H9 (cell line): ENCODE results near the gene PLSCR5. TPM values are rescaled to one million over a fixed set of nuclear protein-coding genes. Genes with fewer than 3 reads are reported as not detected.

ENCODE experiments used
- DNase-seq: peaks from one replicate; pipeline ENCODE4 v3.0.0-alpha.2; 2017
- H2AFZ ChIP-seq: one replicate; pipeline ENCODE4 v1.6.1; 2013; ENCODE audit warnings: mild to moderate bottlenecking, low read length, control low read depth, moderate library complexity
- H2AK5ac ChIP-seq: 2 replicates; pipeline ENCODE4 v1.6.1; 2013; ENCODE audit warnings: low read length, control low read depth, mixed read lengths; ENCODE audit not compliant: insufficient read length
- H2BK120ac ChIP-seq: one replicate; pipeline ENCODE4 v1.6.1; 2013; ENCODE audit warnings: low read depth, mild to moderate bottlenecking, low read length, control low read depth, inconsistent platforms; ENCODE audit not compliant: poor library complexity, severe bottlenecking
- H2BK12ac ChIP-seq: 2 replicates; pipeline ENCODE4 v1.6.1; 2013; ENCODE audit warnings: low read length, control low read depth, mixed read lengths, low read depth; ENCODE audit not compliant: insufficient read length
- H2BK15ac ChIP-seq: 2 replicates; pipeline ENCODE4 v1.6.1; 2013; ENCODE audit warnings: low read depth, low read length, control low read depth
- H2BK20ac ChIP-seq: one replicate; pipeline ENCODE4 v1.6.1; 2013; ENCODE audit warnings: low read depth, mild to moderate bottlenecking, low read length, control low read depth, inconsistent platforms; ENCODE audit not compliant: poor library complexity, severe bottlenecking
- H2BK5ac ChIP-seq: 2 replicates; pipeline ENCODE4 v1.6.1; 2013; ENCODE audit warnings: low read length, control low read depth, mixed read lengths; ENCODE audit not compliant: insufficient read length
- H3K14ac ChIP-seq: 2 replicates; pipeline ENCODE4 v1.6.1; 2013; ENCODE audit warnings: low read length, control low read depth; ENCODE audit not compliant: insufficient read depth
- H3K18ac ChIP-seq: 2 replicates; pipeline ENCODE4 v1.6.1; 2013; ENCODE audit warnings: low read depth, mild to moderate bottlenecking, mixed read lengths, low read length, control low read depth; ENCODE audit not compliant: insufficient read length
- H3K23ac ChIP-seq: 2 replicates; pipeline ENCODE4 v1.6.1; 2013; ENCODE audit warnings: low read length, control low read depth, mixed read lengths, low read depth; ENCODE audit not compliant: insufficient read length
- H3K23me2 ChIP-seq: 2 replicates; pipeline ENCODE4 v1.6.1; 2013; ENCODE audit warnings: low read depth, mild to moderate bottlenecking, mixed read lengths, low read length, control low read depth; ENCODE audit not compliant: insufficient read length, poor library complexity, severe bottlenecking
- H3K27ac ChIP-seq: 2 replicates; pipeline ENCODE4 v1.5.1; 2013; ENCODE audit warnings: low read length, control low read depth, mixed read lengths, low read depth; ENCODE audit not compliant: insufficient read length
- H3K27me3 ChIP-seq: 2 replicates; pipeline ENCODE4 v1.6.1; 2013; ENCODE audit warnings: low read length, control low read depth, inconsistent platforms; ENCODE audit not compliant: insufficient read depth
- H3K4ac ChIP-seq: 2 replicates; pipeline ENCODE4 v1.6.1; 2013; ENCODE audit warnings: low read depth, mild to moderate bottlenecking, control low read depth, inconsistent platforms, low read length, moderate library complexity
- H3K4me1 ChIP-seq: 2 replicates; pipeline ENCODE4 v1.6.1; 2013; ENCODE audit warnings: low read length, control low read depth, inconsistent platforms; ENCODE audit not compliant: insufficient read depth
- H3K4me2 ChIP-seq: 2 replicates; pipeline ENCODE4 v1.6.1; 2013; ENCODE audit warnings: low read length, control low read depth, mixed read lengths; ENCODE audit not compliant: insufficient read length, insufficient read depth
- H3K56ac ChIP-seq: 2 replicates; pipeline ENCODE4 v1.6.1; 2013; ENCODE audit warnings: low read depth, mild to moderate bottlenecking, mixed read lengths, low read length, control low read depth; ENCODE audit not compliant: insufficient read length
- H3K79me1 ChIP-seq: 2 replicates; pipeline ENCODE4 v1.6.1; 2013; ENCODE audit warnings: low read depth, mild to moderate bottlenecking, moderate library complexity, low read length, control low read depth, inconsistent platforms; ENCODE audit not compliant: insufficient read depth, poor library complexity, severe bottlenecking
- H3K79me2 ChIP-seq: 2 replicates; pipeline ENCODE4 v1.6.1; 2013; ENCODE audit warnings: low read length, control low read depth, inconsistent platforms; ENCODE audit not compliant: insufficient read depth
- H3K9ac ChIP-seq: 2 replicates; pipeline ENCODE4 v1.6.1; 2013; ENCODE audit warnings: low read length, control low read depth, mixed read lengths; ENCODE audit not compliant: insufficient read length; ENCODE audit errors: extremely low read depth
- H3K9me3 ChIP-seq: one replicate; pipeline ENCODE4 v1.6.1; 2013; ENCODE audit warnings: low read depth, low read length, inconsistent platforms; ENCODE audit not compliant: control insufficient read depth
- H3T11ph ChIP-seq: one replicate; pipeline ENCODE4 v1.6.1; 2013; ENCODE audit warnings: mild to moderate bottlenecking, low read length, control low read depth, inconsistent platforms
- H4K20me1 ChIP-seq: one replicate; pipeline ENCODE4 v1.6.1; 2013; ENCODE audit not compliant: control insufficient read depth, insufficient read length, insufficient read depth
- H4K5ac ChIP-seq: 2 replicates; pipeline ENCODE4 v1.6.1; 2013; ENCODE audit warnings: low read depth, mild to moderate bottlenecking, mixed read lengths, low read length, control low read depth; ENCODE audit not compliant: insufficient read length
- H4K8ac ChIP-seq: replicated peaks from 2 replicates; pipeline ENCODE4 v1.6.1; 2013; ENCODE audit warnings: low read length, control low read depth, mixed read lengths, low read depth; ENCODE audit not compliant: insufficient read length
- H4K91ac ChIP-seq: 2 replicates; pipeline ENCODE4 v1.6.1; 2013; ENCODE audit warnings: low read depth, mild to moderate bottlenecking, moderate library complexity, mixed read lengths, low read length, control low read depth; ENCODE audit not compliant: insufficient read length
- H3K27ac Mint-ChIP-seq, 3 experiments: 2 replicates in 2 of 3; 3 replicates in 1 of 3; pipeline ENCODE4 v1.8.0; 2020 to 2021; ENCODE audit warnings: mixed read lengths in 3 of 3, mild to moderate bottlenecking in 1 of 3, moderate library complexity in 1 of 3
- H3K27me3 Mint-ChIP-seq: 2 replicates; pipeline ENCODE4 v1.8.0; 2021; ENCODE audit warnings: low read depth, mild to moderate bottlenecking, moderate library complexity, mixed read lengths
- H3K36me3 Mint-ChIP-seq, 3 experiments: 2 replicates in 2 of 3; 3 replicates in 1 of 3; pipeline ENCODE4 v1.8.0; 2020 to 2021; ENCODE audit warnings: low read depth in 3 of 3, mixed read lengths in 3 of 3; ENCODE audit not compliant: insufficient read depth in 1 of 3
- H3K4me1 Mint-ChIP-seq, 2 experiments: 2 replicates each; pipeline ENCODE4 v1.8.0; 2020; ENCODE audit warnings: mixed read lengths in 2 of 2
- H3K4me3 Mint-ChIP-seq, 2 experiments: 2 replicates in 1 of 2; 3 replicates in 1 of 2; pipeline ENCODE4 v1.8.0; 2020 to 2021; ENCODE audit warnings: mild to moderate bottlenecking in 2 of 2, mixed read lengths in 2 of 2, moderate library complexity in 1 of 2
- H3K9me3 Mint-ChIP-seq, 2 experiments: 2 replicates in 1 of 2; 3 replicates in 1 of 2; pipeline ENCODE4 v1.8.0; 2020; ENCODE audit warnings: mild to moderate bottlenecking in 2 of 2, mixed read lengths in 2 of 2, moderate library complexity in 1 of 2
- WGBS: extraction: QIAGEN DNeasy Blood & Tissue Kit; methylation state at CpG from one replicate; pipeline ENCODE4 v1.1.7; 2013; ENCODE audit warnings: missing lambda C conversion rate, low lambda C conversion rate, mixed read lengths; ENCODE audit not compliant: insufficient read length; ENCODE audit errors: extremely low coverage; 5-methylcytosine and 5-hydroxymethylcytosine counted together
- total RNA-seq: library from RNA; stranded (reverse); gene quantifications from 2 replicates; pipeline ENCODE4 v1.2.1, GENCODE V29; 2021
- TF ChIP-seq, protein P1 (sequence below): fragments of 200-600 bp; sonication (generic); conservative IDR thresholded peaks from 3 replicates; pipeline ENCODE4 v1.8.0; 2021; ENCODE audit warnings: antibody characterized with exemption, mild to moderate bottlenecking

PLSCR5 gene
- total RNA-seq, 1 experiment from 2014 or later: not detected

DNA sequence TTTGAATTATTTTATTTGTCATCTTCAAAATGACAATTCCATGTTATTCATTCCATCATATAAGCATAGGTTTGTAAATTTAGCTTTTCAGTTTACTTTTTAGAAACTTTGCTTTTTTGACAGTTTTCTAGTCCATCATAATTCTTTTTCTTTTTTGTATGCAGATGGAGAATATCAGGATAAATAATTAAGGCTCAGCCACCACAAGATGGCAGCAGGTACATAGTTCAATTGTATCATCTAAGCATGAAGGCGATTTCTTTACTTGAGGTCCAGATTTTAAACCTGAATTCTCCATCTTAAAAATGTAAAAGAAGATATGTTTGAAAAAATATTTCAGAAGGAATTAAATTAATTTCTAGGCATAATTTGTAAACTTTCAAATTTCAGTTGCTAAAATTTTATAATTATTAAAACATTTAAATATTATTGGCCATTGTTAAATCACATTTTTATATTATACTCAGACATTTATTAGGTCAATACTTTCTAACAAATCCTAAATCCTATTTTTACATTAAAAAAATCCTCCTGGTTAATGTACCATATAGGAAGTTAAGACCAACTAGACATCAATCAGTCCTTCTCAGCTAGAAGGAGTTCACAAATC is 15.1 kb downstream of the PLSCR5 start:
- H3K27ac ChIP-seq: no peak overlapping the region
- no peak overlapping the region for H3K4me3 Mint-ChIP-seq

More for the DNA sequence above, 15.1 kb downstream of the PLSCR5 start:
- Mint-ChIP-seq H3K36me3 (no peaks in the 10 kb centered on the region), H3K4me1 (peaks cover 16 to 25% of the 10 kb centered on the region in 2 experiments), H3K27ac (no peak overlapping the region), H3K9me3 (no peaks in the 10 kb centered on the region; a peak in 1 of 5 replicates), H3K27me3 (no peaks in the 10 kb centered on the region)
- no peak overlapping the region for H2BK120ac ChIP-seq
- no peaks in the 10 kb centered on the region for H4K20me1 ChIP-seq
- H2BK12ac ChIP-seq: no peak overlapping the region
- H3K14ac ChIP-seq: no peak overlapping the region
- no peak overlapping the region for H4K91ac ChIP-seq
- H3K56ac ChIP-seq: no peak overlapping the region
- no peak overlapping the region for H2BK15ac ChIP-seq
- no peak overlapping the region for H3K4ac ChIP-seq
- no peaks in the 10 kb centered on the region for H3K79me1 ChIP-seq
- no peaks in the 10 kb centered on the region for H3K27me3 ChIP-seq
- no peak overlapping the region for H3K4me2 ChIP-seq
- H3K9me3 ChIP-seq: no peaks in the 10 kb centered on the region
- no peak overlapping the region for H3K9ac ChIP-seq
- TF ChIP-seq, protein P1, sequence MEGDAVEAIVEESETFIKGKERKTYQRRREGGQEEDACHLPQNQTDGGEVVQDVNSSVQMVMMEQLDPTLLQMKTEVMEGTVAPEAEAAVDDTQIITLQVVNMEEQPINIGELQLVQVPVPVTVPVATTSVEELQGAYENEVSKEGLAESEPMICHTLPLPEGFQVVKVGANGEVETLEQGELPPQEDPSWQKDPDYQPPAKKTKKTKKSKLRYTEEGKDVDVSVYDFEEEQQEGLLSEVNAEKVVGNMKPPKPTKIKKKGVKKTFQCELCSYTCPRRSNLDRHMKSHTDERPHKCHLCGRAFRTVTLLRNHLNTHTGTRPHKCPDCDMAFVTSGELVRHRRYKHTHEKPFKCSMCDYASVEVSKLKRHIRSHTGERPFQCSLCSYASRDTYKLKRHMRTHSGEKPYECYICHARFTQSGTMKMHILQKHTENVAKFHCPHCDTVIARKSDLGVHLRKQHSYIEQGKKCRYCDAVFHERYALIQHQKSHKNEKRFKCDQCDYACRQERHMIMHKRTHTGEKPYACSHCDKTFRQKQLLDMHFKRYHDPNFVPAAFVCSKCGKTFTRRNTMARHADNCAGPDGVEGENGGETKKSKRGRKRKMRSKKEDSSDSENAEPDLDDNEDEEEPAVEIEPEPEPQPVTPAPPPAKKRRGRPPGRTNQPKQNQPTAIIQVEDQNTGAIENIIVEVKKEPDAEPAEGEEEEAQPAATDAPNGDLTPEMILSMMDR: peak; percentile 73
- H2BK20ac ChIP-seq: no peak overlapping the region
- no CpG with 5 or more reads among the region's 1 CpG for WGBS
- no peak overlapping the region for H2AK5ac ChIP-seq
- H3K4me1 ChIP-seq: no peaks in the 10 kb centered on the region
- H3K18ac ChIP-seq: no peak overlapping the region
- no peak for DNase-seq
- H2AFZ ChIP-seq: no peak overlapping the region
- no peak overlapping the region for H3T11ph ChIP-seq
- no peak overlapping the region for H2BK5ac ChIP-seq
- H3K23ac ChIP-seq: no peak overlapping the region
- no peaks in the 10 kb centered on the region for H3K23me2 ChIP-seq
- no peak overlapping the region for H4K5ac ChIP-seq
- no peak overlapping the region for H4K8ac ChIP-seq
- H3K79me2 ChIP-seq: no peaks in the 10 kb centered on the region
